ENCODE data around the gene MAP3K19.

Gene MAP3K19

GRCh38 chr2:134917888-134918525 lies 129.2 kb downstream of the MAP3K19 start:
- Mint-ChIP-seq H3K4me3 (peak overlapping the region; percentile 88 to 92 (median 89)), H3K27ac (peak overlapping the region; percentile 89 to 99 (median 98)), H3K4me1 (peaks cover 21% of the 10 kb centered on the region), H3K9me3 (peaks cover 17% of the 10 kb centered on the region), H3K27me3 (ENCODE audit: low read depth) (no peaks in the 10 kb centered on the region), H3K36me3 (ENCODE audit: low read depth) (peaks cover 4% of the 10 kb centered on the region)
- TF ChIP-seq, protein P1, sequence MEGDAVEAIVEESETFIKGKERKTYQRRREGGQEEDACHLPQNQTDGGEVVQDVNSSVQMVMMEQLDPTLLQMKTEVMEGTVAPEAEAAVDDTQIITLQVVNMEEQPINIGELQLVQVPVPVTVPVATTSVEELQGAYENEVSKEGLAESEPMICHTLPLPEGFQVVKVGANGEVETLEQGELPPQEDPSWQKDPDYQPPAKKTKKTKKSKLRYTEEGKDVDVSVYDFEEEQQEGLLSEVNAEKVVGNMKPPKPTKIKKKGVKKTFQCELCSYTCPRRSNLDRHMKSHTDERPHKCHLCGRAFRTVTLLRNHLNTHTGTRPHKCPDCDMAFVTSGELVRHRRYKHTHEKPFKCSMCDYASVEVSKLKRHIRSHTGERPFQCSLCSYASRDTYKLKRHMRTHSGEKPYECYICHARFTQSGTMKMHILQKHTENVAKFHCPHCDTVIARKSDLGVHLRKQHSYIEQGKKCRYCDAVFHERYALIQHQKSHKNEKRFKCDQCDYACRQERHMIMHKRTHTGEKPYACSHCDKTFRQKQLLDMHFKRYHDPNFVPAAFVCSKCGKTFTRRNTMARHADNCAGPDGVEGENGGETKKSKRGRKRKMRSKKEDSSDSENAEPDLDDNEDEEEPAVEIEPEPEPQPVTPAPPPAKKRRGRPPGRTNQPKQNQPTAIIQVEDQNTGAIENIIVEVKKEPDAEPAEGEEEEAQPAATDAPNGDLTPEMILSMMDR (IDR thresholded peaks at IDR 0.05; ENCODE audit: unreplicated experiment in 3 of 3), result peak; percentile 32 to 48 (median 42)

GRCh38 chr2:134917360-134917865 lies 129.8 kb downstream of the MAP3K19 start:
- H3K27me3 Mint-ChIP-seq (ENCODE audit: low read depth), result no peaks in the 10 kb centered on the region
- peak overlapping the region; percentile 89 to 99 (median 98) for H3K27ac Mint-ChIP-seq
- peaks cover 17% of the 10 kb centered on the region for H3K4me1 Mint-ChIP-seq
- H3K4me3 Mint-ChIP-seq, result peak overlapping the region; percentile 88 to 92 (median 89)
- H3K9me3 Mint-ChIP-seq, result peaks cover 23% of the 10 kb centered on the region
- TF ChIP-seq, protein P1 (IDR thresholded peaks at IDR 0.05; ENCODE audit: unreplicated experiment in 3 of 3), result no peak
- no peaks in the 10 kb centered on the region for H3K36me3 Mint-ChIP-seq (ENCODE audit: low read depth)

All from nephron (organoid).